Stimulated activated CD4-positive, alpha-beta T cell treated with anti-CD3 and anti-CD28 coated beads, TNF-alpha, amount 100 ng/mL, for 48 hours (primary cell): Measurements from ENCODE around the gene EYA2.

Experiments
- DNase-seq, 3 donors: peaks; one replicate each; pipeline ENCODE4 v3.0.0-alpha.2; 2020; ENCODE audit warnings: low read depth in 3 of 3

The EYA2 gene

GRCh38 chr20:47227119-47227518 lies 332.5 kb downstream of the EYA2 start:
- DNase-seq: no peak

- DNase-seq: no peak
Observed at GRCh38 chr20:47227576-47227975, 332.9 kb downstream of the EYA2 start.

GRCh38 chr20:47228654-47229053 lies 334.0 kb downstream of the EYA2 start:
- no peak for DNase-seq

GRCh38 chr20:47230811-47231256 lies 336.2 kb downstream of the EYA2 start:
- no peak for DNase-seq

- DNase-seq: no peak
Observed at GRCh38 chr20:47231382-47232039, 336.9 kb downstream of the EYA2 start.

- no peak for DNase-seq
Observed at GRCh38 chr20:47232518-47232917, 337.9 kb downstream of the EYA2 start.

GRCh38 chr20:47233333-47234188 lies 338.9 kb downstream of the EYA2 start:
- no peak for DNase-seq

GRCh38 chr20:47235111-47235510 lies 340.5 kb downstream of the EYA2 start:
- DNase-seq: no peak

GRCh38 chr20:47235853-47236638 lies 341.4 kb downstream of the EYA2 start:
- no peak for DNase-seq

GRCh38 chr20:47236639-47236900 lies 341.9 kb downstream of the EYA2 start:
- no peak for DNase-seq

GRCh38 chr20:47237715-47238114 lies 343.1 kb downstream of the EYA2 start:
- DNase-seq: no peak
